Activated T-cell treated with anti-CD3 and anti-CD28 coated beads, Interleukin-2, amount 50 U/mL, for 24 hours (primary cell): Measurements from ENCODE around the gene GNA15.
A peak's percentile ranks its signal among the peaks of the same experiment; 100 is the strongest.

Source experiments
- DNase-seq: peaks from one replicate; pipeline ENCODE4 v3.0.0-alpha.2; 2020
- H3K27ac Mint-ChIP-seq: 2 replicates; pipeline ENCODE4 v1.8.0; 2020; ENCODE audit warnings: mild to moderate bottlenecking, mixed read lengths
- H3K27me3 Mint-ChIP-seq: 2 replicates; pipeline ENCODE4 v1.8.0; 2020; ENCODE audit warnings: mixed read lengths
- H3K36me3 Mint-ChIP-seq: 2 replicates; pipeline ENCODE4 v1.8.0; 2020; ENCODE audit warnings: low read depth, mixed read lengths
- H3K4me1 Mint-ChIP-seq: 2 replicates; pipeline ENCODE4 v1.8.0; 2020; ENCODE audit warnings: low read depth, mixed read lengths
- H3K4me3 Mint-ChIP-seq: 2 replicates; pipeline ENCODE4 v1.8.0; 2020; ENCODE audit warnings: mild to moderate bottlenecking, moderate library complexity, mixed read lengths
- H3K9me3 Mint-ChIP-seq: 2 replicates; pipeline ENCODE4 v1.8.0; 2020; ENCODE audit warnings: mixed read lengths

The GNA15 gene

GRCh38 chr19:3178973-3179738, 43.3 kb downstream of the GNA15 start:
- Mint-ChIP-seq H3K4me3 (peak overlapping the region; percentile 92), H3K36me3 (peaks cover 38% of the 10 kb centered on the region), H3K4me1 (peaks cover 43% of the 10 kb centered on the region), H3K27me3 (no peaks in the 10 kb centered on the region), H3K27ac (peak overlapping the region; percentile 96), H3K9me3 (no peaks in the 10 kb centered on the region)
- DNase-seq = peak; percentile 74

GRCh38 chr19:3179739-3180293, 44.0 kb downstream of the GNA15 start:
- Mint-ChIP-seq H3K4me3 (peak overlapping the region; percentile 92), H3K27me3 (no peaks in the 10 kb centered on the region), H3K4me1 (peaks cover 49% of the 10 kb centered on the region), H3K27ac (peak overlapping the region; percentile 96), H3K9me3 (no peaks in the 10 kb centered on the region), H3K36me3 (peaks cover 42% of the 10 kb centered on the region)
- peak; percentile 77 for DNase-seq

- DNase-seq = no peak
- Mint-ChIP-seq H3K36me3 (peaks cover 67% of the 10 kb centered on the region), H3K9me3 (no peaks in the 10 kb centered on the region), H3K27me3 (no peaks in the 10 kb centered on the region), H3K27ac (peak overlapping the region; percentile 100), H3K4me3 (peak overlapping the region; percentile 97), H3K4me1 (peaks cover 57% of the 10 kb centered on the region)
Measured at GRCh38 chr19:3183721-3184641, 48.1 kb downstream of the GNA15 start.

- Mint-ChIP-seq H3K36me3 (peaks cover 64% of the 10 kb centered on the region), H3K4me1 (peaks cover 63% of the 10 kb centered on the region), H3K27ac (peak overlapping the region; percentile 100), H3K4me3 (peak overlapping the region; percentile 97), H3K27me3 (no peaks in the 10 kb centered on the region), H3K9me3 (no peaks in the 10 kb centered on the region)
- peak; percentile 82 for DNase-seq
Measured at GRCh38 chr19:3184847-3185460, 49.1 kb downstream of the GNA15 start.

- DNase-seq = peak; percentile 97
- Mint-ChIP-seq H3K27me3 (no peaks in the 10 kb centered on the region), H3K27ac (peak within 1 kb of the TSS; percentile 100), H3K36me3 (peaks cover 60% of the 10 kb centered on the region), H3K9me3 (no peaks in the 10 kb centered on the region), H3K4me1 (peaks cover 63% of the 10 kb centered on the region), H3K4me3 (peak within 1 kb of the TSS; percentile 97)
Measured at GRCh38 chr19:3185461-3186159, 49.8 kb downstream of the GNA15 start, which contains the start of gene NCLN. NCLN (plus strand) TSS chr19:3185930; CDS start chr19:3186031, 101 bp downstream.

GRCh38 chr19:3186160-3186688, 50.4 kb downstream of the GNA15 start:
- no peak for DNase-seq
- no peaks in the 10 kb centered on the region for H3K27me3 Mint-ChIP-seq
- H3K9me3 Mint-ChIP-seq = no peaks in the 10 kb centered on the region
- H3K36me3 Mint-ChIP-seq = peaks cover 60% of the 10 kb centered on the region
- H3K27ac Mint-ChIP-seq = peak overlapping the region; percentile 92
- peaks cover 63% of the 10 kb centered on the region for H3K4me1 Mint-ChIP-seq
- H3K4me3 Mint-ChIP-seq = peak overlapping the region; percentile 97

- Mint-ChIP-seq H3K36me3 (peaks cover 63% of the 10 kb centered on the region), H3K4me3 (peak overlapping the region; percentile 97), H3K27me3 (no peaks in the 10 kb centered on the region), H3K27ac (peak overlapping the region; percentile 92), H3K4me1 (peaks cover 59% of the 10 kb centered on the region), H3K9me3 (no peaks in the 10 kb centered on the region)
- DNase-seq = no peak
Measured at GRCh38 chr19:3186891-3187661, 51.2 kb downstream of the GNA15 start.

GRCh38 chr19:3187662-3188511, 52.1 kb downstream of the GNA15 start:
- Mint-ChIP-seq H3K4me1 (peaks cover 56% of the 10 kb centered on the region), H3K36me3 (peaks cover 65% of the 10 kb centered on the region), H3K27ac (peak overlapping the region; percentile 55), H3K4me3 (peak overlapping the region; percentile 97), H3K9me3 (no peaks in the 10 kb centered on the region), H3K27me3 (no peaks in the 10 kb centered on the region)
- DNase-seq = no peak

- Mint-ChIP-seq H3K27ac (peak overlapping the region; percentile 55), H3K9me3 (no peaks in the 10 kb centered on the region), H3K4me3 (peak overlapping the region; percentile 97), H3K36me3 (peaks cover 68% of the 10 kb centered on the region), H3K4me1 (peaks cover 49% of the 10 kb centered on the region), H3K27me3 (no peaks in the 10 kb centered on the region)
- DNase-seq = no peak
Measured at GRCh38 chr19:3188627-3189596, 53.1 kb downstream of the GNA15 start.

GRCh38 chr19:3189702-3190469, 54.1 kb downstream of the GNA15 start:
- H3K4me1 Mint-ChIP-seq = peaks cover 39% of the 10 kb centered on the region
- H3K27me3 Mint-ChIP-seq = no peaks in the 10 kb centered on the region
- H3K4me3 Mint-ChIP-seq = no peak overlapping the region
- no peaks in the 10 kb centered on the region for H3K9me3 Mint-ChIP-seq
- DNase-seq = no peak
- peaks cover 71% of the 10 kb centered on the region for H3K36me3 Mint-ChIP-seq
- H3K27ac Mint-ChIP-seq = no peak overlapping the region

- peaks cover 75% of the 10 kb centered on the region for H3K36me3 Mint-ChIP-seq
- no peaks in the 10 kb centered on the region for H3K9me3 Mint-ChIP-seq
- no peak for DNase-seq
- no peak overlapping the region for H3K4me3 Mint-ChIP-seq
- no peak overlapping the region for H3K27ac Mint-ChIP-seq
- no peaks in the 10 kb centered on the region for H3K27me3 Mint-ChIP-seq
- peaks cover 35% of the 10 kb centered on the region for H3K4me1 Mint-ChIP-seq
Measured at GRCh38 chr19:3190470-3190770, 54.6 kb downstream of the GNA15 start.
